Endothelial cell of hepatic sinusoid (primary cell): ENCODE measurements around the gene ANKRD44.

Experiments used
- in situ Hi-C: cut with HindIII; loops from 2 replicates; pipeline ENCODE4 v1.10.0; 2017; ENCODE audit warnings: low sequenced_read_pairs

ANKRD44 gene

DNA sequence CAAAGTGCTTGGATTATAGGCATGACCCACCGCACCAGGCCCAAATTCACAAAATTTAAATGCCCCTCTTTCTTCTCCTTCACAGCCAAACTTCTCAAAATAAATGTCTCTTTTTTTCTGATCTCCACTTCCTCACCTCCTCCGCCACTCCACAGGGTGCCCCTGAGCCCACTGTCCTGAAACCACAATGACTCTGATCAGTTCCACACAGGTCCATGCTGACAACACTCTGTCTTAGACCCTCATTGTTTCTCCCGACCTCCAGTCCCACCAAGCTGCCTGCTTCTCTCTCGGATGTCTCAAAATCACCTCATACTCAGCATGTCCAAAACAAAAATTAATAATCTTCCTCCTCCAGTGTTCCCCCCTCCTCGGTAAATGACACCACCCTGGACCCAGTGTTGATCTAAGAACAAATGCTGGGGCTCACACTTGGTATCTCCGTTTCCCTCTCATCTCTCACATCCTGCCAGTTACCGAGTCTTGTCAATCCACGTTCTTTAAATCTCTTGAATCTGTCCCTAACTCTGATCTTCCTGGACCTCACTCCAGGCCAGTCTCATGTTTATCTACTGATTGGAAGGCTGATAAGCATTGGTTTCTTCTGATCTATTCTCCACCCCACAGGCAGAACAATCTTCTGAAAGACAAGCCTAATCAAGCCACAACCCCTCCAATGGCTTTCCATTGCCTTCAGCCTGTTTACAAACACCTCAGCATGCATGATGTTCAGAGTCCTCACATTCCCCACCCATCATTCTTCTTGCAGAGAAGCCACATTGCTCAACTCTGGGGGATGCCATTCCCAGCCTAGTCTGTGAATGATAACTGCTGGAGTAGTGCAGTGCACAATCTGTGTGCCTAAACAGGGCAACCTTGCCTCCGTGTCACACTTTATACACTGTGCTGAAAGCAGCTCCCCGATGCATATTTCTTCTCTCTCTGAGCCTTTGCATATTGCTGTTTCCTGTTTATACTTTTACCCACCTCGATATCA, 12.4 kb upstream of the ANKRD44 start:
- in situ Hi-C loops, result no loop called here

GRCh38 chr2:197322143-197322542, 11.6 kb upstream of the ANKRD44 start:
- in situ Hi-C loops, result no loop called here

DNA sequence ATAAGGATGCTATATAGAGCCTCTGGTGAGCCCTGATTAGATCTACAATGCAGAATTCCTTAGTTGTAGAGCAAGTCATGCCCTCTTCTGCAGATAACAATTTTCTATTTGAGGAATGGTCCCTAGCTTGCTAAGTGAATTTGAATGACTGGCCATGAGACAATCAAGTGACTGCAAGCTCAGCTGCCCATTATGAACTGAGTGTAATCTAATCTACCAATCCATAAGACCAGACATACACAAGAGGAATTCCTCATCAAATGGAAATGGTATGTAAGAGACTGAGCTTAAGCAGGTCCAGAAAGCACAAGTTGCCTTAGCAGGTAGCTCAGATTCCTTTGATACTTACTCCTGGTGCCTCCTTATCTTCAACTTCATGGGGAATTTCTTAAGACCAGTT, 4.8 kb upstream of the ANKRD44 start:
- in situ Hi-C loops, result no loop called here

GRCh38 chr2:197312186-197312585, 1.6 kb upstream of the ANKRD44 start:
- in situ Hi-C loops, result no loop called here

GRCh38 chr2:197311421-197312033, 947 bp upstream of the ANKRD44 start:
- in situ Hi-C loops, result no loop called here

GRCh38 chr2:197310987-197311420, 424 bp upstream of the ANKRD44 start:
- in situ Hi-C loops, result no loop called here

- in situ Hi-C loops, result no loop called here
These were observed 819 bp downstream of the ANKRD44 start for GRCh38 chr2:197309691-197310231.

GRCh38 chr2:197308996-197309690, 1.4 kb downstream of the ANKRD44 start:
- in situ Hi-C loops, result no loop called here

DNA sequence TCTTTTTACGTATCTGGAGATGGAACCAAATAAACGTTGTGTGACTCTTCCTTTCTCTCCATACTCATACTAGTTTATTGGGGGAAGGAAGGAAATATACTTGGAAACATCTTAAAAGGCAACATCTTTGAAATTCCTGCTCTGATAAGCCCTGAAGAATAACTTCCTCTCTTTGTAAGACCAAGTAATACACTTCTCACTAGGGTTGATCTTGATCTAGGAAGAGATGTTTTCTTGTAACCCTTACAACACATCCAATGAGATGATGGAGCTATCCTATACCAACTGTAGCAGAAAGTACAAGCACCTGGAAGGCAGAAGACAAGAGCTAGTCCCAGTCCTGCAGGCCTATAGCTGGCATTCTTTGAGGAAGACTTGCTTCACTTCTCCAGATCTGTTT, 2.0 kb downstream of the ANKRD44 start:
- in situ Hi-C loops, result no loop called here

GRCh38 chr2:197307933-197308521, 2.6 kb downstream of the ANKRD44 start:
- in situ Hi-C loops, result no loop called here

GRCh38 chr2:197307236-197307932, 3.2 kb downstream of the ANKRD44 start:
- in situ Hi-C loops, result no loop called here

DNA sequence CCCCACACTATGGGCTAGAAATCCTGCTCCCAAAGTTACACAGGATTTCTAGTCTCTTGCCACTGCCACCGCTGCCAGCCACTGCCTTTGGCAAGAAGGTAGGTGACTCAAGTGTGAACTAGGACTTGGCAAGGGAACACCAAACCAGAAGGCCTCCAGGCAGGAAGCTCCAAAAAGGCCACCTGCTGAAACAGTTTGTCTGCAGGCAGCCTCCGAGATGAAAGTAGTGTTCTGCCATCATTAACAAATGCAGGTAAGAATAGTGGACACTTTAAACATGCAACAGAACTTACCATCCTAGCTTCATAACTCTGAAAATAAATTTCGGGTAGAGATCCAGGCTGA, 3.9 kb downstream of the ANKRD44 start:
- in situ Hi-C loops, result no loop called here

- in situ Hi-C loops, result no loop called here
These were observed 4.4 kb downstream of the ANKRD44 start for GRCh38 chr2:197306024-197306695.

GRCh38 chr2:197304556-197305011, 6.0 kb downstream of the ANKRD44 start:
- in situ Hi-C loops, result no loop called here

GRCh38 chr2:197300139-197300538, 10.4 kb downstream of the ANKRD44 start:
- in situ Hi-C loops, result no loop called here

DNA sequence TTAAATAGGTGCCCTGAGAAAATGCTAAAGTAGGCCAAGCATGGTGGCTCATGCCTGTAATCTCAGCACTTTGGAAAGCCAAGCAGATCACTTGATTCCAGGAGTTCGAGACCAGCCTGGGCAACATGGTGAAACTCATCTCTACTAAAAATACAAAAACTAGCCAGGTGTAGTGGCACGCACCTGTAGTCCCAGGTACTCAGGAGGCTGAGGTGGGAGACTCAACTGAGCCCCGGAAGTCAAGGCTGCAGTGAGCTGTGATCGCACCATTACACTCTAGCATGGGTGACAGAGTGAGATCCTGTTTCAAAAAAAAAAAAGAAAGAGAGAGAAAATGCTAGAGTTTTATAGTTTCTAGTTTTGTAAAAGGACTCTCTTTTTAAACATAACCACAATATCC, 12.0 kb downstream of the ANKRD44 start:
- in situ Hi-C loops, result no loop called here

DNA sequence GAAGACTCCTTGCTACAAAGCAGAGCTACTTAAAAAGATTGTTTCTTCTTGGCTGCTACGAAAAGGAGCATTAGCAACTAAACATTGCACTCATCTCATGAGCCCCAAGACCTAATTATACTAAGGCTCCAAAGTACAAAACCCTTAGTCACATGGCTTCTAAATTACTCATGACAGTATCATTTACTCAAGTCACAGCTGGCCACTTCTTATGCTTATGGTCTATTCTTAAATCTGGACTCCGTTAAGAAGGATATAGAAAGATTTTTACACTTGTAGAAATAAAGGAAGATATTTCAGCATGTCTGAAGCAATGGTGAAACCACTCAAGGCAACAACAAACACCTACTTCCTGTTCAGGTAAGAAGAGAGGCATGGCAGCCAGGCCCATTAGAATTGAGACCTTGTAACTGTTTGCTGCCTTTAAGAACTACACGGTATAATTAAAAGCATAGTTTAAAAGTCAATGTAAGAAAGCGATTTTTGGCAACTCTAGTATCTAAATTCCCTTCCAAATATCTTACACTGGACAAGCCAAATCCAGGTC, 12.7 kb downstream of the ANKRD44 start:
- in situ Hi-C loops, result no loop called here

DNA sequence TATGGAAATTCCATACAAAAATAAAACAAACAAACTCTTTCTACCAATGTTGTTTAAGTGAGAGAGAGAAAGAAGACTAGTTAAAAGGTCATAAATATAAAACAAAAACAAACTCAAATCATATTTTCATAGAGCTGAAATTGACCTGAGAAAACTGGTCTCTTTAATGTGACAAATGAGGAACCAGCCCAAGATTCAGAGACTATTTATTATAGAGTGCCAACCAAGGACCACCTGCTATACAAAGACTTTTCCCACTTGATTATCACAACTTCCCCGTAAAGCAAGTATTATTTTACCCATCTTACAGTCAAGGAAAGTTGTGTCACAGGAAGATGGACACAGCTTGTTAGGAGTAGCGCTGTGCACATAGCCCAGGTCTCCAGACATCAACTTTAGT, 13.3 kb downstream of the ANKRD44 start:
- in situ Hi-C loops, result no loop called here

DNA sequence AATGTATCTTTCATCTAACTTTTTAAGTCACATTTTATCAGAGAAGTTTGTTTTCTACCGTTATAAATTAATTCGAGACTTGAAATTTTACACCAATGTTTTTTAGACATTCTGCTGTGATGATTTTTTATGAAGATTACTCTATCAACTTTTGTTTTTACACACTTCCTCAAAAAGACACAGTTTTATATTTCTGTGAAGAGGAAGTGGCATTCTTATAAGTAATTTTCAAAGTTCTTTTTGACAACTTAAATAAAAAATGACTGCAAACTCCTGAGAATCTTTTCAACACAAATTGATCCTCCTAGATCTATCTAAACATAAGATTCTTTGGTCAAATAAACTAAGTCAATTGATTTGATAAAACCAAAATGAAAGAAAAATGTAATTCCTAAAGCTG, 13.7 kb downstream of the ANKRD44 start:
- in situ Hi-C loops, result no loop called here
